Trophoblast cell (in vitro differentiated cells and primary cell): ENCODE data around the gene TEX22.
A peak's percentile ranks its signal among the peaks of the same experiment; 100 is the strongest.

Experiments used
- DNase-seq, 2 donors: peaks; one replicate each; pipeline ENCODE4 v3.0.0-alpha.2; 2016
- H2AFZ ChIP-seq: 2 replicates; pipeline ENCODE4 v1.6.1; 2013; ENCODE audit warnings: low read length, moderate library complexity, mild to moderate bottlenecking; ENCODE audit not compliant: insufficient read depth, poor library complexity
- H2AK5ac ChIP-seq: 2 replicates; pipeline ENCODE4 v1.6.1; 2013; ENCODE audit warnings: mild to moderate bottlenecking, low read length
- H2BK120ac ChIP-seq: 2 replicates; pipeline ENCODE4 v1.6.1; 2013; ENCODE audit warnings: low read length, mild to moderate bottlenecking, moderate library complexity; ENCODE audit not compliant: insufficient read depth, poor library complexity
- H2BK12ac ChIP-seq: 2 replicates; pipeline ENCODE4 v1.6.1; 2013; ENCODE audit warnings: mild to moderate bottlenecking, low read length, moderate library complexity
- H2BK5ac ChIP-seq: 2 replicates; pipeline ENCODE4 v1.6.1; 2013; ENCODE audit warnings: low read length, low read depth, moderate library complexity, mild to moderate bottlenecking; ENCODE audit not compliant: poor library complexity
- H3K14ac ChIP-seq: 2 replicates; pipeline ENCODE4 v1.6.1; 2013; ENCODE audit warnings: mild to moderate bottlenecking, low read length
- H3K18ac ChIP-seq: 2 replicates; pipeline ENCODE4 v1.6.1; 2013; ENCODE audit warnings: mild to moderate bottlenecking, low read length
- H3K23ac ChIP-seq: 2 replicates; pipeline ENCODE4 v1.6.1; 2013; ENCODE audit warnings: low read length
- H3K27ac ChIP-seq: 2 replicates; pipeline ENCODE4 v1.5.1; 2013; ENCODE audit warnings: low read depth, mild to moderate bottlenecking, inconsistent platforms, low read length, moderate library complexity
- H3K27me3 ChIP-seq: 2 replicates; pipeline ENCODE4 v1.6.1; 2013; ENCODE audit warnings: inconsistent platforms, mild to moderate bottlenecking, low read length, moderate library complexity; ENCODE audit not compliant: insufficient read depth
- H3K36me3 ChIP-seq, 2 experiments: 1 replicate in 1 of 2; 2 replicates in 1 of 2; pipeline ENCODE4 v1.6.1; 2013; ENCODE audit warnings: low read length in 2 of 2, mild to moderate bottlenecking in 2 of 2, moderate library complexity in 1 of 2; ENCODE audit not compliant: insufficient read depth in 2 of 2, control insufficient read depth in 1 of 2
- H3K4ac ChIP-seq: 2 replicates; pipeline ENCODE4 v1.6.1; 2013; ENCODE audit warnings: low read depth, mild to moderate bottlenecking, low read length, moderate library complexity
- H3K4me1 ChIP-seq, 2 experiments: 1 replicate in 1 of 2; 2 replicates in 1 of 2; pipeline ENCODE4 v1.6.1; 2013; ENCODE audit warnings: low read length in 2 of 2, mild to moderate bottlenecking in 2 of 2, moderate library complexity in 1 of 2; ENCODE audit not compliant: insufficient read depth in 2 of 2, control insufficient read depth in 1 of 2
- H3K4me2 ChIP-seq: 2 replicates; pipeline ENCODE4 v1.6.1; 2013; ENCODE audit warnings: inconsistent platforms, mild to moderate bottlenecking, low read length, moderate library complexity
- H3K4me3 ChIP-seq: 2 replicates; pipeline ENCODE4 v1.5.1; 2013; ENCODE audit warnings: mild to moderate bottlenecking, low read depth, low read length, inconsistent platforms
- H3K79me1 ChIP-seq: one replicate; pipeline ENCODE4 v1.6.1; 2013; ENCODE audit warnings: low read length
- H3K79me2 ChIP-seq: 2 replicates; pipeline ENCODE4 v1.6.1; 2013; ENCODE audit warnings: low read length, mild to moderate bottlenecking; ENCODE audit not compliant: control insufficient read depth, insufficient read depth, poor library complexity
- H3K9ac ChIP-seq: 2 replicates; pipeline ENCODE4 v1.6.1; 2013; ENCODE audit warnings: mild to moderate bottlenecking, low read length
- H3K9me3 ChIP-seq: 2 replicates; pipeline ENCODE4 v1.6.1; 2013; ENCODE audit warnings: low read depth, mild to moderate bottlenecking, control low read depth, inconsistent platforms, low read length; ENCODE audit not compliant: insufficient read depth
- H4K12ac ChIP-seq: 2 replicates; pipeline ENCODE4 v1.6.1; 2013; ENCODE audit warnings: low read depth, mild to moderate bottlenecking, low read length, moderate library complexity
- H4K8ac ChIP-seq: 2 replicates; pipeline ENCODE4 v1.6.1; 2013; ENCODE audit warnings: low read depth, mild to moderate bottlenecking, low read length, moderate library complexity
- H4K91ac ChIP-seq: one replicate; pipeline ENCODE4 v1.6.1; 2013; ENCODE audit warnings: low read depth, mild to moderate bottlenecking, low read length, moderate library complexity
- WGBS: extraction: QIAGEN DNeasy Blood & Tissue Kit; methylation state at CpG from one replicate; pipeline ENCODE4 v1.1.7; 2013; ENCODE audit warnings: missing lambda C conversion rate; ENCODE audit not compliant: insufficient read length, insufficient coverage; ENCODE audit errors: extremely low coverage; 5-methylcytosine and 5-hydroxymethylcytosine counted together

TEX22 gene

GRCh38 chr14:105351410-105351809 lies 46.9 kb upstream of the TEX22 start:
- Histone ChIP-seq H3K79me1 (no peaks in the 10 kb centered on the region), H3K14ac (no peak overlapping the region), H3K4me1 (no peaks in the 10 kb centered on the region), H3K9me3 (peaks cover 2% of the 10 kb centered on the region), H2AFZ (no peak overlapping the region), H3K9ac (no peak overlapping the region), H3K27me3 (no peaks in the 10 kb centered on the region), H4K8ac (no peak overlapping the region), H2BK12ac (no peak overlapping the region), H3K27ac (no peak overlapping the region), H3K4me2 (no peak overlapping the region), H3K36me3 (peaks cover 13 to 21% of the 10 kb centered on the region in 2 experiments), H3K18ac (no peak overlapping the region), H4K12ac (no peak overlapping the region), H2AK5ac (no peak overlapping the region), H2BK5ac (no peak overlapping the region), H3K4ac (no peak overlapping the region), H2BK120ac (no peak overlapping the region), H3K23ac (no peak overlapping the region), H3K4me3 (no peak overlapping the region), H3K79me2 (no peaks in the 10 kb centered on the region), H4K91ac (no peak overlapping the region)
- no peak for DNase-seq
- no CpG with 5 or more reads among the region's 3 CpGs for WGBS

GRCh38 chr14:105351920-105352851 lies 46.2 kb upstream of the TEX22 start:
- Histone ChIP-seq H2AFZ (no peak overlapping the region), H3K4me3 (no peak overlapping the region), H3K4me1 (no peaks in the 10 kb centered on the region), H3K9me3 (peaks cover 2% of the 10 kb centered on the region), H4K8ac (no peak overlapping the region), H2BK120ac (no peak overlapping the region), H2BK12ac (no peak overlapping the region), H3K14ac (no peak overlapping the region), H3K27me3 (no peaks in the 10 kb centered on the region), H3K79me2 (no peaks in the 10 kb centered on the region), H3K9ac (no peak overlapping the region), H3K4ac (no peak overlapping the region), H2AK5ac (no peak overlapping the region), H3K27ac (no peak overlapping the region), H4K12ac (no peak overlapping the region), H4K91ac (no peak overlapping the region), H3K79me1 (no peaks in the 10 kb centered on the region), H2BK5ac (no peak overlapping the region), H3K4me2 (no peak overlapping the region), H3K36me3 (peaks cover 13 to 21% of the 10 kb centered on the region in 2 experiments), H3K23ac (no peak overlapping the region), H3K18ac (no peak overlapping the region)
- WGBS: no CpG with 5 or more reads among the region's 26 CpGs
- peak; percentile 85 to 96 for DNase-seq

DNA sequence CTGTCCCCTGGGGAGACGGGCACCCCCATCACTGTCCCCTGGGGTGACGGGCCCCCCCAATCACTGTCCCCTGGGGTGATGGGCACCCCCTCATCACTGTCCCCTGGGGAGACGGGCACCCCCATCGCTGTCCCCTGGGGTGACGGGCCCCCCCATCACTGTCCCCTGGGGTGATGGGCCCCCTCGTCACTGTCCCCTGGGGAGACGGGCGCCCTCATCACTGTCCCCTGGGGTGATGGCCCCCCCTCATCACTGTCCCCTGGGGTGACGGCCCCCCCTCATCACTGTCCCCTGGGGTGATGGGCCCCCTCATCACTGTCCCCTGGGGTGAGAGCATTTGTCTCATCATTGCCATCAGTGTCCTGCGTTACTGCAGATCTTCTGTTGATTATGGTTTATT lies 45.2 kb upstream of the TEX22 start:
- no peak overlapping the region for H2BK120ac ChIP-seq
- H3K27me3 ChIP-seq: no peaks in the 10 kb centered on the region
- H3K4ac ChIP-seq: no peak overlapping the region
- H4K8ac ChIP-seq: no peak overlapping the region
- H2BK12ac ChIP-seq: no peak overlapping the region
- no peaks in the 10 kb centered on the region for H3K79me2 ChIP-seq
- DNase-seq: no peak
- no peak overlapping the region for H2AK5ac ChIP-seq
- H3K14ac ChIP-seq: no peak overlapping the region
- H3K4me3 ChIP-seq: no peak overlapping the region
- no peak overlapping the region for H4K12ac ChIP-seq
- peaks cover 15 to 21% of the 10 kb centered on the region in 2 experiments for H3K36me3 ChIP-seq
- H3K4me1 ChIP-seq: no peaks in the 10 kb centered on the region
- no CpG with 5 or more reads among the region's 10 CpGs for WGBS
- H3K18ac ChIP-seq: no peak overlapping the region
- no peak overlapping the region for H2BK5ac ChIP-seq
- H3K9ac ChIP-seq: no peak overlapping the region
- H3K27ac ChIP-seq: no peak overlapping the region
- H3K79me1 ChIP-seq: no peaks in the 10 kb centered on the region
- H4K91ac ChIP-seq: no peak overlapping the region
- H3K9me3 ChIP-seq: peaks cover 2% of the 10 kb centered on the region
- no peak overlapping the region for H3K23ac ChIP-seq
- no peak overlapping the region for H3K4me2 ChIP-seq
- H2AFZ ChIP-seq: no peak overlapping the region

- no peak overlapping the region for H4K8ac ChIP-seq
- no peaks in the 10 kb centered on the region for H3K79me2 ChIP-seq
- H3K27ac ChIP-seq: no peak overlapping the region
- no peak overlapping the region for H3K4me3 ChIP-seq
- DNase-seq: no peak
- H3K23ac ChIP-seq: no peak overlapping the region
- H2AK5ac ChIP-seq: no peak overlapping the region
- no peak overlapping the region for H4K12ac ChIP-seq
- no CpG with 5 or more reads among the region's 20 CpGs for WGBS
- H3K9ac ChIP-seq: no peak overlapping the region
- H3K36me3 ChIP-seq: peaks cover 24% of the 10 kb centered on the region in 2 experiments
- H2AFZ ChIP-seq: no peak overlapping the region
- H3K4me2 ChIP-seq: no peak overlapping the region
- no peak overlapping the region for H2BK120ac ChIP-seq
- no peak overlapping the region for H2BK12ac ChIP-seq
- no peaks in the 10 kb centered on the region for H3K9me3 ChIP-seq
- no peaks in the 10 kb centered on the region for H3K79me1 ChIP-seq
- no peak overlapping the region for H3K18ac ChIP-seq
- H2BK5ac ChIP-seq: no peak overlapping the region
- H3K4me1 ChIP-seq: no peaks in the 10 kb centered on the region
- H3K14ac ChIP-seq: no peak overlapping the region
- H3K27me3 ChIP-seq: no peaks in the 10 kb centered on the region
- H4K91ac ChIP-seq: no peak overlapping the region
- H3K4ac ChIP-seq: no peak overlapping the region
Observed at GRCh38 chr14:105354541-105354940, 43.8 kb upstream of the TEX22 start.
